Measurements from ENCODE around the gene MIOS.

DNA sequence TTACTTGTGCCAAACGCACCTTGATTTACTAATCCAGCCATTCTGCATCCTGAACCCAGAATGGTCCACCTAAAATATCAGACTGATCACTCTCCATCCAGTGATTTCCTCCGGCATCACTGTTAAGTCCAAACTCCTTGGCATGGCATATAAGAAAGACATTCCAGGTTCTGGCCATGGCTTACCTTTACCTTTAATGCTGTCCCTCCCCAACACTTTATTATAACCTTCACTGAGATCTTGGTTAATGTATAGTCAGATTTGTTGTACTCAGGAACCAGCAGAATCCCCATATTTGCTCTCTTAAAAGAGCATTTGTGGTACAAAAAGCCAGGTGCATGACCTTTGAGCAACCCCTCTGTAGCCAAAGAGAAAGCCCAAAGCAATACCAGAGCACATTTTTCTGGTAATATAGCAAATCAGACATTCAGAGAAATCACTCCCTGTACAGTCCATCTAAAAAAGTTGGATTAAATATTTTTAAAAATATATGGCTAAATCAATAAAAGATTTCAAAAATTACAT lies 84.1 kb downstream of the MIOS start:
- TF ChIP-seq, protein P1, sequence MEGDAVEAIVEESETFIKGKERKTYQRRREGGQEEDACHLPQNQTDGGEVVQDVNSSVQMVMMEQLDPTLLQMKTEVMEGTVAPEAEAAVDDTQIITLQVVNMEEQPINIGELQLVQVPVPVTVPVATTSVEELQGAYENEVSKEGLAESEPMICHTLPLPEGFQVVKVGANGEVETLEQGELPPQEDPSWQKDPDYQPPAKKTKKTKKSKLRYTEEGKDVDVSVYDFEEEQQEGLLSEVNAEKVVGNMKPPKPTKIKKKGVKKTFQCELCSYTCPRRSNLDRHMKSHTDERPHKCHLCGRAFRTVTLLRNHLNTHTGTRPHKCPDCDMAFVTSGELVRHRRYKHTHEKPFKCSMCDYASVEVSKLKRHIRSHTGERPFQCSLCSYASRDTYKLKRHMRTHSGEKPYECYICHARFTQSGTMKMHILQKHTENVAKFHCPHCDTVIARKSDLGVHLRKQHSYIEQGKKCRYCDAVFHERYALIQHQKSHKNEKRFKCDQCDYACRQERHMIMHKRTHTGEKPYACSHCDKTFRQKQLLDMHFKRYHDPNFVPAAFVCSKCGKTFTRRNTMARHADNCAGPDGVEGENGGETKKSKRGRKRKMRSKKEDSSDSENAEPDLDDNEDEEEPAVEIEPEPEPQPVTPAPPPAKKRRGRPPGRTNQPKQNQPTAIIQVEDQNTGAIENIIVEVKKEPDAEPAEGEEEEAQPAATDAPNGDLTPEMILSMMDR (IDR thresholded peaks at IDR 0.05 in 8 of 11, conservative IDR thresholded peaks at IDR 0.05 in 3 of 11): no peak
- no peak for TF ChIP-seq POLR2A (IDR thresholded peaks at IDR 0.05)
